GM20431 (cell line): ENCODE results near the gene PDK3.

Experiments
- in situ Hi-C: fragments of 300-500 bp; cut with MseI, MboI; formaldehyde crosslinking; loops from one replicate; pipeline ENCODE4 v1.15.0; 2020; ENCODE audit warnings: low sequenced_read_pairs; ENCODE audit not compliant: unreplicated experiment

Gene PDK3

GRCh38 chrX:24480400-24480865 is 15.3 kb downstream of the PDK3 start:
- in situ Hi-C loops = no loop called here

DNA sequence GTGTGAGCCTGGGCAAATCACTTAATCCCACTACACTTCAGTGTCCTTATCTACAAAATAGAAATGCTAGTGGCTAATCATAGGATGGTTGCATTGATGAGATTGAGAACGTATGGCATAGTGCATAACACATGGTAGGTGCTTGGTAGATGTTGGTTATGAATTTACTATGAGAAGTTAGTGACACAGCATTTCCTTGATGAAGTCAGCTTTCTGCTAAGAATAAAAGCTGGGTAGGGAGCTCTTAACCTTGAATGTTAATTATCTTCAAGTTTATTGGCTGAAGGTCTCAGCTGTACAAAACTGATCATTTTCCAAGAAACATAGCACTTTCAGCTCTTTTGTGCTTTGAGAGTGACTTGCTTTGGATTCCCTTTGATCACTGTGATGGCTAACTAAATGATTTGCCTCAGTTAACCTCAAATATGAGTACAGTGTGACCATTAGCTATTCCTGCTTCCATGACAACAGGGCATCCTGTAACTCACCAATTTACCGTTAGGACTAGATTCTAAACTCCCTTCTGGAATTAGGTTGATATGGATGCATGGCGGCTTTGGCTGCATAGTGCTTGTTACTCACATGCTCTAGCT is 17.8 kb downstream of the PDK3 start:
- in situ Hi-C loops = no loop called here

DNA sequence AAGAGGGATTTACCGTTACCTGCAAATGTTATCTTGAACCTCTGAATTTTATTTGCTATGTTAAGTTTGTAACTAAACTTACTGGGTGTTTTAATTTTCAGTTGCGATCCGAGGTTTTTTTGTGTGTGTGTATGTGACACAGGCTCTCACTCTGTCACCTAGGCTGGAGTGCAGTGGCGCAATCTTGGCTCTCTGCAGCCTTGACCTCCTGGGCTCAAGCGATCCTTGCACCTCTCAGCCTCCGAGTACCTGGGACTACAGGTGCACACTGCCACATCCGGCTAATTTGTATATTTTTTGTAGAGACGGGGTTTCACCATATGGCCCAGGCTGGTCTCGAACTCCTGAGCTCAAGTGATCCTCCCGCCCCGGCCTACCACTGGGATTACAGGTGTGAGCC is 18.5 kb downstream of the PDK3 start:
- in situ Hi-C loops = no loop called here

DNA sequence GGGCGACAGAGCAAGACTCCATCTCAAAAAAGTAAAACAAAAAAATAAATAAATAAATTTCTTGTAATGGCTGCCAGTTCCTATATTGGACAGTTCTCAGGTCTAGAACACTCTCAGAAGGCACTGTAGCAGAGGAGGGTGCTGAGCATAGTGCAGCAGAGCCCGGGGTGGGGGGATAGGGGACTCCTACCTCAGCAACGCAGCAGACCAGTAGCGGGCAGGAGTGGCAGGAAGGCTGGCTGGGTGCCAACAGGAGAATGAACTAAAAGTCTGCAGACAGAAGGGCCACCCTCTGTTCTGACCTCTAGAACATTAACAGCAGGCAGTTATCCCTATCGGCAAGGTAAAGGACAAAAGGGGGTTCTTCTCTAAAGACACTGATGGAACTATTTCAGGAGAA is 20.2 kb downstream of the PDK3 start:
- in situ Hi-C loops = no loop called here

GRCh38 chrX:24485976-24486680 is 21.0 kb downstream of the PDK3 start:
- in situ Hi-C loops = no loop called here

DNA sequence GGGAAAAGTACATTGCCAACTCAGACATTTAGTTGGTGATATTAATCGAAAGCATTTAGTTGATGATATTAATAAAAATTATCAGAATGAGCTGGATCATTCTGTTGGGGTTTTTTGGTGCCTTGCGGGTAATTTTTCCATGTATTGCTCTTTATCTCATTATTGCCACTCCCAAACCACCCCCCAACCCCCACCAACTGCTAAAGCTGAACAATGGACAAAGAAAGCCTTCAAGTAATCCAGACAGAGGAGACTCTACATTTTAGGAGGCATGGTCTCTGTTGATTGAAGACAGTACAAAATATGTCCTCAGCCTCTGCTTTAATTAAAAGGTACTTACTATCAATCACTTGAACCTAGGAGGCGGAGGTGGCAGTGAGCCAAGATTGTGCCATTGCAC is 22.5 kb downstream of the PDK3 start:
- in situ Hi-C loops = no loop called here

DNA sequence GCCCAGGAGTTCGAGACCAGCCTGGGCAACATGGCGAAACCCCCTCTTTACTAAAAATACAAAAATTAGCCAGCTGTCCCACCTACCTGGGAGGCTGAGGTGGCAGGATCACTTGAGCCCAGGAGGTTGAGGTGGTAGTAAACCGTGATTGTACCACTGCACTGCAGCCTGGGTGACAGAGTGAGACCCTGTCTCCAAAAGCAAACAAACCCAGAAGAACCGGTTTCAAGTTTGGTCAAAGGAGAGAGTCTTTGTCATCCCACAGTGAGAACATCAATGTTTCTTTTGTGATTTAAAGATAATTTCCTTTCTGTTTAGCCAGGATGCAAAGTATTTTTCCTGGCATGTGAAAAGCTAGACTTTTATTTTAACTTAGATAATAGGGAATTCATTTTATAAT is 26.7 kb downstream of the PDK3 start:
- in situ Hi-C loops = loop anchor here (10.0 kb wide), 1 partner anchor 87 kb away; no protein-coding TSS in a partner anchor

DNA sequence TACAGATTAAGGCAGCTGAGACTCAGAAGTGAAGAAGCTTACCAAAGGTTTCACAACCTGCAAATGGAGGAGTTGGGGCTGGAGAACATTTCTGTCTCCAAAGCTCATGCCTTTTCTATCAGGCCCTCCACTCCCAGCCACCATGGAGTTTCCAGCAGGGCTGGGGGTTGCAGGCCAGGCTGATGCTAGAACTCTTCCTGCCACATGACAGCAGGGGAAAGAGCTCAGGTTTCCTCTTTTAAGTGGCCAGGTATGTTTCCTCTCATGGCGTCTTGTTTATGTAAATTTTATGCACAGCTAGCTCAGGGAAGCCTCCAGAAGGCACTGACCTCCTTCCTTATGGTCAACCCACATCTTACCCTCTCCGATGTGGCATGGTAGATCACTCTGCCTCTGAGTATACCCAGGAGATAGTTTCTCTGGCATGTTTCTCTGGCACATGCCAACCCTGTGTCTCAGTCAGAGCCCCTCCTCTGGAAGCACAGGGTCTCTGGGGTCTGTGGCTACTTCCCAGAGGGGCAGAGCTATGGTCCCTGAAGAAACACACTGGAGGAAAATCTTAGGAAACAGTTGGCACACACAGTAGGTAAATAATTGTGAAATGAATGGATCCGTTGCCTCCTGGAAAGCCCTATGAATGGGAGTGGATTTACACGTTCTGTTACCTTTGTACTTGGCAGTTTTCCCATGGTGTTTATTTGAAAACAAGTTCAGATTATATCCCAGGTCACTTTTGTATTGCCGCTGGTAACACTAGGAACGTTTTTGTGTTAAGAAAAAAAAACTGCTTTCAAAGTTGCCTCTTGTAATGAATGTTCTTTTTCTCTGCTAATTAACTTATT is 28.9 kb downstream of the PDK3 start:
- in situ Hi-C loops = loop anchor here (10.0 kb wide), 1 partner anchor 89 kb away; no protein-coding TSS in a partner anchor

DNA sequence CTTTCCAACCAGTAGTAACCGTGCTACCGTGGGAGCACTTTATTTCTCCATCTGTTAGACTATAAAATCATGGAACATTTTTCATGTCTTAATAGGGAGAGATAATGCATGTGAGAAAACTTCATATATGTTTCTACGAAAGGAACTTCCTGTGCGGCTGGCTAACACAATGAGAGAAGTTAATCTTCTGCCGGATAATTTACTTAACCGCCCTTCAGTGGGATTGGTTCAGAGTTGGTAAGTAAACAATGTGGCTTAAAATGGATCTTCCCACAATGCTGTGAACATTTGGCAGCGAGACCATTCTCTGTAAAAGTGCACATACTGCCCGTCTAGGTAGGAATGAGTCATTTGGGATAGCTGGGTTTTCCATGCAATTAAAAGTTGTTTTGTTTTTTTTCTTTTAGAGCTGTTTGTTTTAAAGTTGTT is 29.6 kb downstream of the PDK3 start:
- in situ Hi-C loops = loop anchor here (10.0 kb wide), 1 partner anchor 90 kb away; no protein-coding TSS in a partner anchor

GRCh38 chrX:24495700-24496099 is 30.6 kb downstream of the PDK3 start:
- in situ Hi-C loops = loop anchor here (10.0 kb wide), 1 partner anchor 91 kb away; no protein-coding TSS in a partner anchor

DNA sequence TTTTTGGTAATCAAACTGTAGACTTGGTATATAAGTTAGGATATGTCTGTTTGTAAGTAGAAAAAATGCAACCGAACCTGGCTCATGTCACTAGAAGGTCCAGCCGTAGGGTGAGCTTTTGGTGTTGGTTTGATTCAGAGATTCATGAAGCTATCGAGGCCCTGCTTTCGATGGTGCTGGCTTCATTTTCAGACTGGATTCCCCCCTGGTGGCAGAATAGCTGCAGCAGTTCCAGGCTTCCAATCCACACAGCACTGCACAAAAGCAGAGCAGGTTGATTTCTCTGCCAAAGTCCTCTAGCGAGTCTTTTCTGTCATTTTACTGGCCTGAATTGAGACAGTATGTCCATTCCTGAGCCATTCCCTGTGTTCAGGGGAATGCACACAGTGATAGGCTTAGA is 33.1 kb downstream of the PDK3 start:
- in situ Hi-C loops = loop anchor here (10.0 kb wide), 1 partner anchor 93 kb away; no protein-coding TSS in a partner anchor

GRCh38 chrX:24498975-24499374 is 33.9 kb downstream of the PDK3 start:
- in situ Hi-C loops = loop anchor here (10.0 kb wide), 1 partner anchor 94 kb away; no protein-coding TSS in a partner anchor

DNA sequence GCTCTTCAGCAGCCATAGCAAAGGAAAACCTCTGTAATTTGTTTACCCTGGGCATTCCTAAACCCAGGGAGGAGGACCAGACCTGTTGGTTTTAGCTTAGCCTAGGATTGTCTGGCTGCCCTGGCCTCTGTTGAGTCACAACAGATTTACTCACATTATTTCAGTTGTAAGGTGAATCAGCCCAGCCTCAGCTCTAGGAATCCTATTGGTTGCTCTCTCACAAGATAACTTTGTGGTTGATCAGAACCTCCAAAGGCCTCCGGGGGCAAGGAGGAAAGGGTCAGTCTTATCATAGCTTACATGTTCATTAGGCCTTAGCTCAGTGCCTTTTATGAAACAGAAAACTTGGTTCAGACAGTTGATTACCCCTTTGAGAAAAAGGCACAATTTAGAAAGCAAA is 41.0 kb downstream of the PDK3 start:
- in situ Hi-C loops = no loop called here

DNA sequence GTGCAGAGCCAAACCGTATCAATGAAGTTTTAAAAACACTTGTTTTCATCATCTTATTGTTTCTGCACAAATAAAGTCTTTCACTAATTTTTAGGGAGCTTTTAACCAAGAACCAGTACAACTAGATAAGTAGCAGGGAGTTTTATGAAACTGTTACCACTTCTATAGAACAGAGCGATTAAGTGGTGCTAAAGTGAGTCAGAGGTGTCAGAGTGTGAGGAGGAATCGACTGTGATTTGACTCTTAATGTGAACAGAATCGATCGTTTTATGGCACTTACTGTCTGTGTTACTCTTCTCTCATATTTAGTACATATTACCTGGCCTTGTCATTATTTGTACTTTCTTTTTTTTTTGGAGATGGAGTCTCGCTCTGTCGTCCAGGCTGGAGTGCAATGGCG is 43.3 kb downstream of the PDK3 start:
- in situ Hi-C loops = no loop called here

DNA sequence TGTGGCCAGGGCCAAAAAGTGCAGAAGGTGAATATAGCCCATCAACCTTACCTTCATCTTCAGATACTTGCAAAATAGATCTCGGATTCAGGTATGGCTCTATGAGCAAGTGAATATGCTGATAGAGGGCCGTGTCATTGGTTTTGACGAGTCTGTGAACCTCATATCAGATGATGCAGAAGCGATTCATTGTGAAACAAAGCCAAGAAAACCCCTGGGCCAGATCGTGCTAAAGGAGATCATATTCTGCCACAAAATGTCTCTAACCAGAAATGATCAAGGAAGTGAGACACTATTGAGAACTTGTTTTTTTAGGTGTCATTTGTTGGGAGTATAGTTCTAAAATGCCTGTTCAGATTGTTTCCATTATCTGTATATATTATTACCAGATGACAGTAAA is 48.3 kb downstream of the PDK3 start:
- in situ Hi-C loops = no loop called here

- in situ Hi-C loops = no loop called here
These were observed 50.4 kb downstream of the PDK3 start for GRCh38 chrX:24515447-24515846.

- in situ Hi-C loops = no loop called here
These were observed 55.4 kb downstream of the PDK3 start for GRCh38 chrX:24520472-24520871.

DNA sequence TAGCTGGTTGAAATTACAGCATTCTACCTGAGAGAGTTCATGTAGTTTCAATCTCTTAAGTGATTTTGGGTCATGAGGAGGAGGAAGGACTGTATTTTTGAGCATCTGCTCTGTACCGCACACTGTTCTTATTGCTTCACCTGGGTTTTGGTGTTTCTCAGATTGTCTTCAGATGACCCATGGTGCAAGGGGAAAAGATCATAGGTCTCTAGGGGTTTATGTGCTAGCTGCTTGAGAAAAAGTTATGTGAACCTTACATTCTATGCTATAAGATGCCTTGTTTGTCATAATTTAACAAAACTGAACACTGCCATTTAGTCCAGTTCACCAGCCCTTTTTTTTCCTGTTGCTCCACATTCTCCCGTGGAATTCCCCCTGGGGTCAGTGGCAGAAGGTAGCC is 60.4 kb downstream of the PDK3 start:
- in situ Hi-C loops = no loop called here

- in situ Hi-C loops = no loop called here
These were observed 61.5 kb downstream of the PDK3 start for GRCh38 chrX:24526616-24527015.

- in situ Hi-C loops = no loop called here
These were observed 63.5 kb downstream of the PDK3 start for GRCh38 chrX:24528605-24529004.

DNA sequence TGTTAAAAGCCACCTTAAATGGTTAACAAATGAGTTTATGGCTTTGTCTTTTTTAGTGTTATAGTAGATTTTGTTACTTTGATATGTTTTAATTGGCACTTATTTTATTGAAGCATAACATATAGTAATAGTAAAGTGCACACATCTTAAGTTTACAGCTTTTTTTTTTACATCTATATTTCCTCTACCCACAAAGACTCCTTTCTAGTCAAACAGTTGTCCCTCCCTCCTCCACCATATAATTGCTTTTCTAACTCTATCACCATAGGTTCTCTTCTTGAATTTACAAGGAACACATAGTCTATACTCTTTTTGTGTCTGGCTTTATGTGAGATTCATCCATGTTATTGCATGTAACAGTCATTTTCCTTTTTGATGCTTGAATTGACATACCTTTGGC is 71.5 kb downstream of the PDK3 start:
- in situ Hi-C loops = no loop called here
